ENCODE measurements around the gene SEPTIN5.
"Not testable (repeated sequence)": the region's sequence is repeated elsewhere in the genome, so short reads cannot be mapped to it uniquely, and the experiment has no call there.

Gene SEPTIN5

GRCh38 chr22:19714312-19715187, at the start of gene SEPTIN5:
TSS of gene SEPTIN5 (plus strand) at chr22:19714503. CDS start at chr22:19714589, 86 bp downstream.
- no peak for DNase-seq

GRCh38 chr22:19664951-19665783, 49.1 kb upstream of the SEPTIN5 start:
- DNase-seq, result no peak

GRCh38 chr22:19665784-19666672, 48.3 kb upstream of the SEPTIN5 start:
- DNase-seq, result no peak

GRCh38 chr22:19666673-19667593, 47.4 kb upstream of the SEPTIN5 start:
- no peak for DNase-seq

GRCh38 chr22:19667872-19668740, 46.2 kb upstream of the SEPTIN5 start:
- DNase-seq, result no peak

- no peak for DNase-seq
Observed at GRCh38 chr22:19668748-19669147, 45.6 kb upstream of the SEPTIN5 start.

GRCh38 chr22:19669570-19669969, 44.7 kb upstream of the SEPTIN5 start:
- DNase-seq, result no peak

GRCh38 chr22:19671316-19671715, 43.0 kb upstream of the SEPTIN5 start:
- no peak for DNase-seq

GRCh38 chr22:19672054-19672776, 42.1 kb upstream of the SEPTIN5 start:
- no peak for DNase-seq

GRCh38 chr22:19673660-19674059, 40.6 kb upstream of the SEPTIN5 start:
- no peak for DNase-seq

- DNase-seq, result peak; percentile 81
Observed at GRCh38 chr22:19674129-19674928, 40.0 kb upstream of the SEPTIN5 start.

- DNase-seq, result no peak
Observed at GRCh38 chr22:19674929-19675253, 39.4 kb upstream of the SEPTIN5 start.

GRCh38 chr22:19675428-19675827, 38.9 kb upstream of the SEPTIN5 start:
- DNase-seq, result no peak

GRCh38 chr22:19676437-19676836, 37.9 kb upstream of the SEPTIN5 start:
- not testable (repeated sequence) for DNase-seq

- DNase-seq, result no peak
Observed at GRCh38 chr22:19678949-19679521, 35.3 kb upstream of the SEPTIN5 start.

GRCh38 chr22:19679522-19680101, 34.7 kb upstream of the SEPTIN5 start:
- no peak for DNase-seq

GRCh38 chr22:19680287-19680881, 33.9 kb upstream of the SEPTIN5 start:
- no peak for DNase-seq

Measured in NCI-H1092 (cell line).